Adipocyte (in vitro differentiated cells): ENCODE data around the gene CRELD1.

Source experiments
- DNase-seq: peaks from one replicate; pipeline ENCODE4 v3.0.0-alpha.2; 2015; ENCODE audit warnings: low read depth
- H3K27me3 ChIP-seq: replicated peaks from 2 replicates; pipeline ENCODE4 v1.7.0; 2013; ENCODE audit warnings: mild to moderate bottlenecking, low read length, moderate library complexity; ENCODE audit not compliant: control insufficient read depth, insufficient read depth
- H3K36me3 ChIP-seq: 2 replicates; pipeline ENCODE4 v1.7.0; 2013; ENCODE audit warnings: low read length, mild to moderate bottlenecking, moderate library complexity; ENCODE audit not compliant: control insufficient read depth, insufficient read depth, severe bottlenecking
- H3K4me1 ChIP-seq: 2 replicates; pipeline ENCODE4 v1.7.0; 2013; ENCODE audit warnings: mild to moderate bottlenecking, low read length, moderate library complexity; ENCODE audit not compliant: control insufficient read depth, insufficient read depth
- H3K4me3 ChIP-seq: 2 replicates; pipeline ENCODE4 v1.7.0; 2013; ENCODE audit warnings: mild to moderate bottlenecking, low read length, moderate library complexity
- H3K9ac ChIP-seq: 2 replicates; pipeline ENCODE4 v1.7.0; 2013; ENCODE audit warnings: mild to moderate bottlenecking, low read length, moderate library complexity
- H3K9me3 ChIP-seq: 2 replicates; pipeline ENCODE4 v1.7.0; 2013; ENCODE audit warnings: mild to moderate bottlenecking, low read length, moderate library complexity; ENCODE audit not compliant: control insufficient read depth

The CRELD1 gene

GRCh38 chr3:9908286-9908685 lies 25.3 kb upstream of the CRELD1 start:
- no peak overlapping the region for H3K4me3 ChIP-seq
- no peak for DNase-seq
- H3K9me3 ChIP-seq, result no peaks in the 10 kb centered on the region
- no peaks in the 10 kb centered on the region for H3K27me3 ChIP-seq
- H3K9ac ChIP-seq, result no peak overlapping the region
- peaks cover 10% of the 10 kb centered on the region for H3K36me3 ChIP-seq
- peaks cover 25% of the 10 kb centered on the region for H3K4me1 ChIP-seq

DNA sequence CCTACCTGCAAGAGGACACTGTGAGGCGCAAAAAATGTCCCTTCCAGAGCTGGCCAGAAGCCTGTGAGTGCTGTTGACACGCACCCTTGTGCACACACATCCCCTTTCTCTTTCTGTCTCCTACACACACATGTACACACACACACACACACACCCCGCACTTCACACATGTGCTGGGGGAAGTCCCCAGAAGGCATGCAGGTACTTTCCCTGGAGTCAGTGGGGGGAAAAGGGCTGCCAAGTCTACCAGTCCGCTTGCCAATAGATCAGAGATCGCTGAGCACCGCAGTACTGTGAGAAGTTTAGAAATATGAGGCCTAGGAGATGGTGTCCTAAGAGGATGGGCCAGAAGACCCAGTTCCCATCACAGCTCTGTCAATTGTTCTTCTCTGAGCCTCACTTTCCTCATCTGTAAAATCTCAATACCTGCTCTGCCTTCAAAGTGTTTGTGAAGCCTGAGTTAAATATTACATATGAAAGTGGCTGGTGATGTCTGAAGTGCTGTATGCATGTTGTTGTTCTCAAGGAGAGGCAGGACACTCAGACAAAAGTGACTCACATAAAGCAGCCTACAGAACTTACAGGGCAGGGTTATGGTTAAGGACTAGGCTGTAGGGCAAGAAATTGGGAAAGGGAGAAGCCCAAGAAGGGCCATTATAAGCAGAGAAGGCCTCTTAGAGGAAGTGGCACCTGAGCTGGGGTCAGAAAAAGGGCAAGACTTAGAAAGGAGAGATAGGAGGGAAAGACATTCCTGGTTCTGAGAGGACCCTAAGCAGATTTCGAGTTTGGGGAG lies 24.2 kb upstream of the CRELD1 start:
- no peaks in the 10 kb centered on the region for H3K27me3 ChIP-seq
- peaks cover 10% of the 10 kb centered on the region for H3K36me3 ChIP-seq
- H3K4me1 ChIP-seq, result peaks cover 29% of the 10 kb centered on the region
- no peaks in the 10 kb centered on the region for H3K9me3 ChIP-seq
- H3K4me3 ChIP-seq, result no peak overlapping the region
- H3K9ac ChIP-seq, result no peak overlapping the region
- no peak for DNase-seq

DNA sequence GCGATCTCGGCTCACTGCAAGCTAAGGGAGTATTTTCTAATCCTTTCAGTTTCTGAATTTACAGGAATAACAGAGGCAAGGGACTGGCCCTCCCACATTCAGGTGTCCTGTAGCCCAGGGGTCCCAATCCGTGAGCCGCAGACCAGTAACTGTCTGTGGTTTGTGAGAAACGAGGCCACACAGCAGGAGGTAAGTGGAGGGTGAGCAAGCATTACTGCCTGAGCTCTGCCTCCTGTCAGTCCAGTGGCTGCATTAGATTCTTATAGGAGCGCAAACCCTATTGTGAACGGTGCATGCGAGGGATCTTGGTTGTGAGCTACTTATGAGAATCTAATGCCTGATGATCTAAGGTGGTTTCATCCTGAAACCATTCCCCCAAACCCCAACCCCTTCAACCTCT lies 21.8 kb upstream of the CRELD1 start:
- H3K36me3 ChIP-seq, result peaks cover 10% of the 10 kb centered on the region
- no peak overlapping the region for H3K4me3 ChIP-seq
- no peak overlapping the region for H3K9ac ChIP-seq
- DNase-seq, result no peak
- H3K4me1 ChIP-seq, result peaks cover 41% of the 10 kb centered on the region
- H3K9me3 ChIP-seq, result no peaks in the 10 kb centered on the region
- no peaks in the 10 kb centered on the region for H3K27me3 ChIP-seq

- Histone ChIP-seq H3K36me3 (peaks cover 10% of the 10 kb centered on the region), H3K9ac (peak overlapping the region; percentile 8), H3K4me1 (peaks cover 46% of the 10 kb centered on the region), H3K9me3 (no peaks in the 10 kb centered on the region), H3K27me3 (no peaks in the 10 kb centered on the region), H3K4me3 (no peak overlapping the region)
- DNase-seq, result peak; percentile 35
These were observed 21.2 kb upstream of the CRELD1 start for GRCh38 chr3:9912294-9912935.

- Histone ChIP-seq H3K9me3 (no peaks in the 10 kb centered on the region), H3K27me3 (no peaks in the 10 kb centered on the region), H3K9ac (peak overlapping the region; percentile 98), H3K4me1 (peaks cover 57% of the 10 kb centered on the region), H3K4me3 (no peak overlapping the region), H3K36me3 (peaks cover 4% of the 10 kb centered on the region)
- DNase-seq, result no peak
These were observed 20.0 kb upstream of the CRELD1 start for GRCh38 chr3:9913601-9914000.

GRCh38 chr3:9914011-9914410 lies 19.6 kb upstream of the CRELD1 start:
- DNase-seq, result peak; percentile 51
- H3K36me3 ChIP-seq, result peaks cover 4% of the 10 kb centered on the region
- peaks cover 59% of the 10 kb centered on the region for H3K4me1 ChIP-seq
- H3K9ac ChIP-seq, result peak overlapping the region; percentile 98
- no peaks in the 10 kb centered on the region for H3K27me3 ChIP-seq
- H3K4me3 ChIP-seq, result no peak overlapping the region
- no peaks in the 10 kb centered on the region for H3K9me3 ChIP-seq

GRCh38 chr3:9914559-9915253 lies 18.9 kb upstream of the CRELD1 start:
- no peaks in the 10 kb centered on the region for H3K27me3 ChIP-seq
- H3K4me3 ChIP-seq, result peak overlapping the region; percentile 81
- H3K4me1 ChIP-seq, result peaks cover 54% of the 10 kb centered on the region
- no peaks in the 10 kb centered on the region for H3K9me3 ChIP-seq
- peaks cover 5% of the 10 kb centered on the region for H3K36me3 ChIP-seq
- H3K9ac ChIP-seq, result peak overlapping the region; percentile 98
- DNase-seq, result no peak

DNA sequence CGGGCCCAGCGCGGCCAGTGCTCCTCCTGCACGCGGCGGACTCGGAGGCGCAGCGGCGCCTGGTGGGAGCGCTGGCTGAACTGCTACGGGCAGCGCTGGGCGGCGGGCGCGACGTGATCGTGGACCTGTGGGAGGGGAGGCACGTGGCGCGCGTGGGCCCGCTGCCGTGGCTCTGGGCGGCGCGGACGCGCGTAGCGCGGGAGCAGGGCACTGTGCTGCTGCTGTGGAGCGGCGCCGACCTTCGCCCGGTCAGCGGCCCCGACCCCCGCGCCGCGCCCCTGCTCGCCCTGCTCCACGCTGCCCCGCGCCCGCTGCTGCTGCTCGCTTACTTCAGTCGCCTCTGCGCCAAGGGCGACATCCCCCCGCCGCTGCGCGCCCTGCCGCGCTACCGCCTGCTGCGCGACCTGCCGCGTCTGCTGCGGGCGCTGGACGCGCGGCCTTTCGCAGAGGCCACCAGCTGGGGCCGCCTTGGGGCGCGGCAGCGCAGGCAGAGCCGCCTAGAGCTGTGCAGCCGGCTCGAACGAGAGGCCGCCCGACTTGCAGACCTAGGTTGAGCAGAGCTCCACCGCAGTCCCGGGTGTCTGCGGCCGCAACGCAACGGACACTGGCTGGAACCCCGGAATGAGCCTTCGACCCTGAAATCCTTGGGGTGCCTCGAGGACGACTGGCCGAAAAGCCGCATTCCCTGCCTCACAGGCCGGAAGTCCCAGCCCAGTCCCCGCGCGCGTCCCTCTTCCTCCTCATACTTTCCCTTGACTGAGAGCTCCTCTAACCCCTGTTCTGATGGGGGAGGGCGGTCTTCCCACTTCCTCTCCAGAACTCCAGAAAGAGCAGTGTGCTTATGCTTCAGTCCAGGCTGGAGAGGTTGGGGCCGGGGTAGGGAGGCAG lies 18.1 kb upstream of the CRELD1 start:
- Histone ChIP-seq H3K4me3 (peak overlapping the region; percentile 81), H3K9ac (peak overlapping the region; percentile 98), H3K36me3 (peaks cover 12% of the 10 kb centered on the region), H3K27me3 (no peaks in the 10 kb centered on the region), H3K9me3 (no peaks in the 10 kb centered on the region), H3K4me1 (peaks cover 53% of the 10 kb centered on the region)
- DNase-seq, result peak; percentile 82

GRCh38 chr3:9916346-9916733 lies 17.3 kb upstream of the CRELD1 start:
- H3K9ac ChIP-seq, result peak overlapping the region; percentile 98
- peak overlapping the region; percentile 81 for H3K4me3 ChIP-seq
- peaks cover 53% of the 10 kb centered on the region for H3K4me1 ChIP-seq
- H3K27me3 ChIP-seq, result no peaks in the 10 kb centered on the region
- H3K9me3 ChIP-seq, result no peaks in the 10 kb centered on the region
- peak; percentile 53 for DNase-seq
- peaks cover 18% of the 10 kb centered on the region for H3K36me3 ChIP-seq

- peaks cover 18% of the 10 kb centered on the region for H3K36me3 ChIP-seq
- peak; percentile 91 for DNase-seq
- H3K4me1 ChIP-seq, result peaks cover 51% of the 10 kb centered on the region
- H3K4me3 ChIP-seq, result peak within 1 kb of the TSS; percentile 81
- H3K27me3 ChIP-seq, result no peaks in the 10 kb centered on the region
- no peaks in the 10 kb centered on the region for H3K9me3 ChIP-seq
- peak within 1 kb of the TSS; percentile 98 for H3K9ac ChIP-seq
These were observed 16.6 kb upstream of the CRELD1 start, which contains the start of gene IL17RC for GRCh38 chr3:9916734-9917680. Gene IL17RC, plus strand, starts transcription at chr3:9917098. Its CDS starts 218 bp downstream, at chr3:9917316.
